ENCODE results near the gene CXCL13.
A peak's percentile ranks its signal among the peaks of the same experiment; 100 is the strongest.
"Not testable (repeated sequence)": the region's sequence is repeated elsewhere in the genome, so short reads cannot be mapped to it uniquely, and the experiment has no call there.

CXCL13 gene, protein sequence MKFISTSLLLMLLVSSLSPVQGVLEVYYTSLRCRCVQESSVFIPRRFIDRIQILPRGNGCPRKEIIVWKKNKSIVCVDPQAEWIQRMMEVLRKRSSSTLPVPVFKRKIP

DNA sequence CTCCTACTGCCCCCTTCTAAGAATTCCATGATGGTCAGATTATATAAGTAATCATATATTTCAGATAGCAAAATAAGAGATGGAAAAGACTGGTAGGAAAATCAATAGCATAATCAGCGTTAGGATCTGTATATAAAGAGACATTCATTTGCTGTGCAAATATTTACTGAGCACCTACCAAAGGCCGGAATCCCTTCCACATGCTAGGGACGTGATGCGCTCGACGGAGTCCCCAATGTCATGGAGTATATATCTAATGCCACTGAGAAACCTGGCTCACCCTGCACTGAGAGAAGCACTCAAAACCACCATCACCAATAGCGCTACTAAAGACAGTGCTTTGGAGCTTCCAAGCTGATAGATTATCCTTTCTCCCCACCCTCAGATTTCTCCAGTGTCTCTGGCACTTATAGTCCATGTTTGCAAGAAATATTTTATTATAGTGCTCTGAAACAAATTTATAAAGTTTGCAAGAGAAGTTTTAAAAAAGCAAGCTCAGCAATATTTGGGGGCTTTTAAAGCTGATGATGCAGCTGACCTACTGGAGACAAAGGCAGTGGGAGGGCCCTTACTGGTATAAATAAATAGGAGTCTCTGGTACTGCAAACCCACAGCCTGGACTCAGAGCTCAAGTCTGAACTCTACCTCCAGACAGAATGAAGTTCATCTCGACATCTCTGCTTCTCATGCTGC, at the start of gene CXCL13:
CXCL13 (plus strand) TSS at position 611 of the 693 bp plus-strand sequence; CDS start at position 657, 46 bp downstream.
- DNase-seq (ENCODE audit: low read depth), result no peak

DNA sequence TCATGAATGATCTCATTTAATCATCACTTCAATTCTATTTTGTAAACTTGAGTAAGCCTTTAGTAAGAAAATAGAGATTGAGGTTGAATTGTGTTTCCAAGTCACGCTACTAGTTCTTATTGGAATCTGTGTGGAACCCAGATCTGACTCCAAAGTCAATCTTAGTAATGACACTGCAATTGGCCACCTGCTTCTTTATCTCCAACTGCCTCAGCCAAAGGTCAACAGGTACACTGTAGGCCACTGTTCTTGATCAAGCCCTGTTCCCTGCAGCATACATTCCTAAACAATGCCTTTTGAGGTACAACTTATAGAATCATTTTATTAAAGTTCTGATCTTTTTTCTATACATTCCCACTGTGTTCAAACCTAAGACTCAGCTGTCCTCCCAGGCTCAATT, 45.5 kb upstream of the CXCL13 start:
- DNase-seq (ENCODE audit: low read depth), result no peak

DNA sequence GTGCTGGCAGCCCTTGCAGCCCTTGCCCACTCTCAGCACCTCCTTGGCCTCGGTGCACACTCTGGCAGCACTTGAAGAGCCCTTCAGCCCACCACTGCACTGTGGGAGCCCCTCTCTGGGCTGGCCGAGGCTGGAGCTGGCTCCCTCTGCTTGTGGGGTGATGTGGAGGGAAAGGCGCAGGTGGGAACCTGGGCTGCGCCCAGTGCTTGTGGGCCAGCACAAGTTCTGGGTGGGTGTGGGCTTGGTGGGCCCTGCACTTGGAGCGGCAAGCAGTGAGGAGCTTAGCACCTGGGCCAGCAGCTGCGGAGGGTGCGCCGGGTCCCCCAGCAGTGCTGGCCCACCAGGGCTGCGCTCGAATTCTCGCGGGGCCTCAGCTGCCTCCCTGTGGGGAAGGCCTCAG, 43.9 kb upstream of the CXCL13 start:
- not testable (repeated sequence) for DNase-seq (ENCODE audit: low read depth)

- DNase-seq (ENCODE audit: low read depth), result no peak
Observed at GRCh38 chr4:77564231-77564630, 41.4 kb upstream of the CXCL13 start.

DNA sequence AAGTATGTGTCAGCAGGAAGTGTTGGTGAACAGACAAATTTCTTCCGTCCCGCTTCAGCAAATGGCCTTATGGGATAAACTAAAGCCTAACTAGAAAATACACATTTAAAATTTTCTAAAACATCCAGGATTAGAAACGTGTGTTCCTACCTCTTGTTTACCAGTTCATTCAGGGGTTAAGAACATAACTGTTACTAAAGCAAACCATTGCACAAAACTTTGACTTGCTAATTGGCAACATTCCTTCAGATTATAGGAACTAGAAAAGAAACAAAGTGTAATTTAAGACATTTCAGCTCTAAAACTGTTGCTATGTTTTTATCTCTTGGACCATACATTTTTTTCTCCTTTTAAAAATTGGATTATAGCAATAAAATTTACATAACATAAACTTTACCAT, 39.5 kb upstream of the CXCL13 start:
- DNase-seq (ENCODE audit: low read depth), result no peak

DNA sequence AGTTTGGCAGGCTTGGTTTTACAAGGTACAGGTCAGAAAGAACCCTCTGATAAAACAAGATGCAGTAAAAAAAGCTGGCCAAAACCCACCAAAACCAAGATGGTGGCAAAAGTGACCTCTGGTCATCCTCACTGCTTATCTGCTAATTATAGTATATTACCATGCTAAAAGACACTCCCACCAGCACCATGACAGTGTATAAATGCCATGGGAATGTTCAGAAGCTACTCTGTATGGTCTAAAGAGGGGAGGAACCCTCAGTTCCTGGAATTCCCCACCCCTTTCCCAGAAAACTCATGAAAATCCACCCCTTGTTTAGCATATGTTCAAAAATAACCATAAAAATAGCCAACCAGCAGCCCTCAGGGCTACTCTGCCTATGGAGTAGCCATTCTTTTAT, 38.1 kb upstream of the CXCL13 start:
- no peak for DNase-seq (ENCODE audit: low read depth)

GRCh38 chr4:77570508-77571214, 35.0 kb upstream of the CXCL13 start:
- not testable (repeated sequence) for DNase-seq (ENCODE audit: low read depth)

- DNase-seq (ENCODE audit: low read depth), result no peak
Observed at GRCh38 chr4:77576351-77576750, 29.3 kb upstream of the CXCL13 start.

- DNase-seq (ENCODE audit: low read depth), result no peak
Observed at GRCh38 chr4:77578145-77578544, 27.5 kb upstream of the CXCL13 start.

- DNase-seq (ENCODE audit: low read depth), result no peak
Observed at GRCh38 chr4:77579406-77580076, 26.1 kb upstream of the CXCL13 start.

GRCh38 chr4:77581724-77582123, 23.9 kb upstream of the CXCL13 start:
- DNase-seq (ENCODE audit: low read depth), result no peak

DNA sequence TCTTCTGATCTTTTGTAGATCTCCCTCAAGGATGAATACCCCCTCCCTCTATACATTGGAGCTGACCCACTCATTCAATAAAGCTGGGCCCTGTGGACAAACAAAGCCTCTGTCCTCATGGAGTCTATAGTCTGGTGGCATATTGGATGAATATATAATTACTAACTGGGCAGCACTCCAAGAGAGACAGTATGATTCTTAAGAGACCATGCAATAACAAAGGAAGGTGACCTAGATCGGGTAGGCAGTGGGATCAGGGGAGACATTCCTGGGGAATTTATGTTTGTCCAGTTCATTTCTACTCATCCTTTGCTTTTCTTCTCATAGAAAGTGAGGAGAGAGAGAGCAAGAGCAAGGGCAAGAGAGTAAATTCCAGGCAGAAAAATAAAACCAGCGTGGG, 23.5 kb upstream of the CXCL13 start:
- DNase-seq (ENCODE audit: low read depth), result no peak

GRCh38 chr4:77582711-77583110, 22.9 kb upstream of the CXCL13 start:
- no peak for DNase-seq (ENCODE audit: low read depth)

- peak; percentile 20 for DNase-seq (ENCODE audit: low read depth)
Observed at GRCh38 chr4:77586951-77587383, 18.7 kb upstream of the CXCL13 start.

DNA sequence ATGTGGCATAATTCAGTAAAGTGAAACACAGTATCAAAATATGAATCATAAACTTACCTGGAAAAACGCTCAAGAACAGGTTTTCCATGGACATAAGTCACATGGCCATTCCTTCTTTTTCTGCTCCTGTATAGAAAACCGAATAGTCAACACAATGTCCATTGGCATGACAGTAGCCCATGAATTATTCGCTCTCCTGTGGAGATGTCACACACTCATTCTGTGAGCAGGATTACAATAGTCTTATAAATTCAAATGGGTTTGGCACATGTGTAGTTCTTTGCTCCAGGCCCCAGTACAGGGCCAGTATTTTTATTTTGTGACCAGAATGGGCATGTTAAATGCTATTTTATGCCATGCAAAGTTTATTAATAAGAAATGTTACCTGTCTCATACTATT, 15.1 kb upstream of the CXCL13 start:
- no peak for DNase-seq (ENCODE audit: low read depth)

DNA sequence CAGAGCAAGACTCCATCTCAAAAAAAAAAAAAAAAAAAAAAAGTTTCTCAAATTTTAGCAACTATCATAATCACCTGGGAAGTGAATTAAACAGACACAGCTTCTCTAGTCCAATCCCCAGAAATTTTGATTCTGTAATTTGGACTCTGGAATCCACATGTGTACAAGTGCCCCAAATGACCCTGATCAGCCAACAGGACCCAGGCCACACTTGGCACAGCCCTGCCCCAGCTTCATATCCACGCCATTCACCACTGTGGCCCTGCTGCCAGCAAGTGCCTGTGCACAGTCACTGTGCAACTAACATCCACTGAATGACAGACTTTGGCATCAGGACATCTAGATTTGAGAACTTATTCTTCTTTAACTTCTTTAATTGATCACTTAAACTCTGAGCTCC, 14.1 kb upstream of the CXCL13 start:
- DNase-seq (ENCODE audit: low read depth), result no peak

- no peak for DNase-seq (ENCODE audit: low read depth)
Observed at GRCh38 chr4:77593101-77593500, 12.5 kb upstream of the CXCL13 start.

DNA sequence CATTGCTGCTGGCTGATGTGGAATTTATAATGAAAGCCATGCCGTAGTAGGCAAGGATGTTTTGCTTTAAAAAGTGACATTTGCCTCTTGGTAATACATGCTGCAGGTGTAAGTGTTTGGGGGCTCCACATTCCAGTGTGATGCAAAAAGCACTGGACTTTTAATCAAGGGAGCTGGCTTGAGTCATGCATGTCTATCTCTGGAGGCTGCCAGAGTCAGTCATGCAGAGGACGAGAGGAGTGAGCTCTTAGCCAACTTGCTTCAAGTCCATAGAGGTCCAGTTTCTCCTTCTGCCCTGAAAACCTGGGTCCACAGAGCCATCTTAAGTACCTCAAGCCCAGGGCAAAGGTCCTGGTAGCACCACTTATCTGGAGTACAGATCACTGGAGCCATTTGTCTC, 11.6 kb upstream of the CXCL13 start:
- DNase-seq (ENCODE audit: low read depth), result no peak

DNA sequence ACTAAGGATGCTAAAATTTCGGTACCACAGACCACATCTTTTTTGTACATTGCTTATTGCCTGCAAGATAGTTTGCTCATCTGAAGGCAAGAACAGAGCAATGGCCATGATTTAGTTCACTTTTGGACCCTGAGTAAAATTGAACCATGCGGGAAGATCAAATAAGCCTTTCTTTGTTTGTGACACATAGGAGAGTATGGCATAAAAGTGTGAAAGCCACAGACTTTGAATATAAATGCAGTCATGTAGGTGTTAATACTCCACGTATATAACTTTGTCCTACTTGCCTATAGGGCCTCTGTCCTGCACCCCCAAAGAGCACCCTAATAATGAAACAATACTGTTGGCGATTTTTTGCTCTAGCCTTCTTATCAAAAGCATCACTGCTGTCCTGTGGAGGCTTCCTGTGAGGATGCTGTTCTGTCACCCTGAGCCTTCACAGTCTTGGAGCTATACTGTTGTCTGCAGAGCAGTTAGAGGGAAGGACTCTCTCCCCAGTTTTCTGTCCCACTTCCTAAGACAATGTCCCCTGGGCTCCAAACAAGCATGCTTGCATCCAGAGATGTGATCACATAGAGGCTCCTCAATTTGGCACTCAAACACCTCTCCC, 10.2 kb upstream of the CXCL13 start:
- DNase-seq (ENCODE audit: low read depth), result no peak

DNA sequence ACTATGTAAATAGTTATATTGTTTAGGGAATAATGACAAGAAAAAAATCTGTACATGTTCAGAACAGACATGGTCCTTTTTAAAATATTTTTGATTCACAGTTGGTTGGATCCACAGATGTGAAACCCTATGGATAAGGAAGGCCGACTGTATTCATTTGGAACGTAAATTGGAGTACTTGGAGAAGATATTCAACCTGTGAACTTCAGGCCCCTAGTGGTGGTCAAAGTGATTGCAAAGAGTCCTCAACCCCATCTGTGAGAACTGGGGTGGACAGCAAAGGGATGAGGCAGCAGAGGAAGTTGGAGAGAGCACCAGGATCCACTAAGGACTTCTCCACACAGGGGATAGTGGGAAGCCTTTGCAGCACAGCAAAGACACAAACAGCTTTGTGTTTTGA, 6.2 kb upstream of the CXCL13 start:
- no peak for DNase-seq (ENCODE audit: low read depth)

DNA sequence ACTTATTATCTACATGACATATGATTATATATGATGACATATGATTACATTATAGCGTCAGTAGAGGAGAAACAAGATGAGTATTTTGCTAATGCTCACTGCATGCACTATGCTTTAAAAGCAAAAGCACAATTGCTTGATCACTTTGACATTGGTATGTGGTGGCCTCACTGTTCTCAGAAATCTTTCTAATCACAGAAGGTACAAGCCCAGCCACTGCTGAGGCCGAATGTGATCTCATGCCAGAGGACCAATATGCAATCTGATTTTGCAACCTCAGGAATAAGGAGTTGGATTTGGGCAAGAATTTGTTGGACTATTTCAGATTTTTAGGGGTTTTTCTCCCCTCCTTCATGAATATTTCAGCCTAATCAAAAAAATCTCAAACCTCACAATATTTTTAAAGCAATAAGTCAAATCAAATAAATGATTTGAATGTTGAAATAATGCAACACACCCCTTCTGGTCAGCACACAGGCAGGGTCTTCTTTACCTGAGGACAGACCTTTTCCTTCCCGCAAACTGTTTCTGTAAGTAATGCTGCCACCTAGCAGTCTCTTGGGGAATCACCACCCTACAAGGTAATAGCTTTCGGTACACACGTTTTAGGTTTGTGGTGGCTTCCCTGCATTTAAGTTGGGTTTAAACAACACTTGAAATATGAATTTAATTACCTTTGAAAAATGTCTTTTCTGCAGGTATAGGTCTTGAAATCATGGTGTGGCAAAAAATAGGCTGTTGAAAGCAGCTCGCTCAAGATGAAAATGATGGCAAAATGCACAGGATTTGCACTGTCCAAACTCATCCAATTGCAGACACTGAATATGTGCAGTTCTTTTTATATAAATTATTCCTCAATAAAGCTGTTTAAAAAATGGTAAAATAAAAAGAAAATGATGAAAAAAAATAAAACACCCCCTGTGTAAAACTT, 4.8 kb upstream of the CXCL13 start:
- no peak for DNase-seq (ENCODE audit: low read depth)

Measured in stimulated activated CD8-positive, alpha-beta memory T cell treated with anti-CD3 and anti-CD28 coated beads, Interleukin-7, amount 100 ng/mL, for 24 hours (primary cell).